Activated T-helper 9 cell treated with anti-CD3 and anti-CD28 coated beads, Interleukin-2, amount 50 U/mL, for 16 hours (primary cell): ENCODE data around the gene SLC35F5.
A peak's percentile ranks its signal among the peaks of the same experiment; 100 is the strongest.
"Not testable (repeated sequence)": the region's sequence is repeated elsewhere in the genome, so short reads cannot be mapped to it uniquely, and the experiment has no call there.

ENCODE experiments used
- DNase-seq: peaks from one replicate; pipeline ENCODE4 v3.0.0-alpha.2; 2020; ENCODE audit warnings: low read depth

The SLC35F5 gene

DNA sequence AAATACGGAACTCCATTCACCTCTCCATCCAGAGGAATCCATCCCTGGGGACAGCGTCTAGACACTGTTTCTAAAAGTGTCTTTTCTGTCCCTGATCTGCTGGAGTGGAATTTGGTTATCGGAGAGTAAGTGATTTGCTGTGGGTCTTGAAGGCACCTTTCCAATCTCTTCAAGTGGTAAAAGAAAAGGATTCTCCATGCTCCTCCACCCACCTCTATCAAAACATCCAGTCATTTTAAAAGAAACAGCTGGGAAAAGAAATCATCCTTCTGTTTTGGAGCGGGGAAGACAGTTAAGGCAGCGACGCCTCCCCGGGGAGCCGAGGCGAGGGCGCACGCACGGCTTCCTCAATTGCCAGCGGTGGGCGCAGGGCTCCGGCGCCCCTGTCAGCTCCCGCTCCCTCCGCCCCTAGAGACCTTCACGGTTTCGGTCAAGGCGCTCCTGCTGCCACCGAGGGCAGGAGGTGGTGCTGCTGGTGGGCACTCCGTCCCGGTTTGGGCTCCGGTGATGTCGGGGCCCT, 547 bp downstream of the SLC35F5 start:
- DNase-seq: peak; percentile 22

DNA sequence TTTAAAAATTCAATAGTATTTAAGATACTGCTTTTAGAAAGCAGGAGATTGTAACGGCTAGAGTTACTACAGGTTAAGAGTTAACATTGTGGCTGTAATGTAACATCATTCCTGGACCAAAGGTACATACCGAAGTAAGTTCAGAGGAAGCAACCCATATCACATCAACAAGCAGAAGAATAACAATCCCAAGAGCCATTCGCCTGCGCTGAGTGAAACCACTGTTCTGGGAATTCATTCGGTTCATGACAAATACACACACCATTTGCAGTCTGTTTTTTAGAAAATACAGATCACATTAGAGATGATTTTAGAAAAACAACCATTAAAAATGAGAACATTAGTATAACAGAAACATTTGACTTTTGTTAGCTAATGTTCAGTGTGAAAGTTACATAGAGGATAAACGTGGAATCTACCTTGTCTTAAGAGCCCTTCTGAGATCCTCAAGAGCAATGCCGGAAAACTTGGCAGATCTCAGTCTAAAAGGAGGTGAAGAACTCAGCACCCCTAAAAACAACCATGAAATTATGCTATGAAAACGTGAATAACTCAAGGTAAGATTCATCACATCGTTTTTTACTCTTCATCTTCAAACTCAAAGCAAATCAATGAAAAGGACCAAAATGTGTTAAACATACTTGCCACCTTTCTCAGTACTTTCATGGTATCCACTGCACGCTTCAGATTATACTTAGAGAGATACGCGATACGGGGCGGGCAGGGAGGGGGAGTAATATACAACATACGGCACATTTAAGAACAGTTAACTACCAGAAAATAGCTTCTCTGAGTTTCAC, 1.2 kb downstream of the SLC35F5 start:
- no peak for DNase-seq

DNA sequence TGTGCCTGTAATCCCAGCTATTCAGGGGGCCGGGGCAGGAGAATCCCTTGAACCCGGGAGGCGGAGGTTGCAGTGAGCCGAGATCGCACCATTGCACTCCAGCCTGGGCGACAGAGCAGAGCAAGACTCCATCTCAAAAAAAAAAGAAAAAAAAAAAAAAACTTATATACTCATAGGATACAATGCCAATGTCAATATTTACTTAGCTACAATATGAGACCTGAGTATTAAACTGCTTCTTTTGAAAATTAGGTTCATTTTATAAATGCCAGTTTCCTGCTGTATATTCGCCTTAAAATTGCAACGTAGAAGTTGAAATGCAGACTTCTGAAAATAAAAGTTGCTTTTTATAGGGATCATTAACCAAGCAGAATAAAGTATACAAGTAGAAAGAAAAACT, 2.3 kb downstream of the SLC35F5 start:
- no peak for DNase-seq

DNA sequence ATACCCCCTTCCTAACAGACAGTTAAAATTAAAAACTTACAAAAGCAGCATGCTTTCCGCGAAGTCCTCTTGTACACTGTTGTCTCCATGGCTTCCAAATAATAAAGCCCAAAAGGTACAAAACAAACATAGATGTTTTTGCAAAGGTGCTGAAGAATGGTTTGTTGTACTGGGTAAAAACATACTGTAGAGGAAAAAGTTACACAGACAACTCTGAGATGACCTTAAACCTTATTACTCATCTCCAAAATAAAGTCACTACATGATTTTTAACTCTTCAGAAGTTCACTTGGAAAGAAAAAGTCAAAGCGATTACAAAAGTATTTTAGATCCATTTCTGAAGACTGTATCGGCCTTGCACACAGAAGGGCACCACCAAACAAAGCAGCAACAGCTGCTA, 6.1 kb downstream of the SLC35F5 start:
- DNase-seq: no peak

DNA sequence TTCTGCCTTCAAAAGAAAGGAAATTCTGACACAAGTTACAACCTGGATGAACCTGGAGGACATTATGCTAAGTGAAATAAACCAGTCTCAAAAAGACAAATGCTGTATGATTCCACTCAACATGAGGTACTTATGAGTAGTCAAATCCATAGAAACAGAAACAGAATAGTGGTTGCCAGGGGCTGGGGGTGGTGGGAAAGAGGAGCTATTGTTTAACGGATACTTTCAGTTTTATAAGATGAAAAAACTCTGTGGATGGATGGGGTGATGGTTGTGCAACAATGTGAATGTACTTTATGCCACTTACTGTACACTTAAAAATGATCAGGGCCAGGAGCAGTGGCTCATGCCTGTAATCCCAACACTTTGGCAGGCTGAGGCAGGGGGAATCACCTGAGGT, 15.4 kb downstream of the SLC35F5 start:
- no peak for DNase-seq

DNA sequence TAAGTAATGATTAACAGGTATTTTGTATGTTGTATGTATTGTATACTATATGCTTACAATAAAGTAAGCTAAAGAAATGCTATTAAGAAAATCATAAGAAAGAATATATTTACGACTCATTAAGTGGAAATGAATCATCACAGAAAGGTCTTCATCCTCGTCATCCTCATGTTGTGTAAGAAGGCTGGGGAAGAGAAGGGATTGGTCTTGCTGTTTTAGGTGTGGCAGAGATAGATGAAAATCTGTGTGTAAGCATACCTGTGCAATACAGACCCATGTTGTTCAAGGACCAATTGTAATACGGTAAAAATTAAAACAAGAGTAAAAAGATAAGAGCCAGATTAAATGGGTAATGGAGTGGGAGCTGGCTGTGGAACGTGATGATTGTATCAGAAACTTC, 16.6 kb downstream of the SLC35F5 start:
- DNase-seq: no peak

DNA sequence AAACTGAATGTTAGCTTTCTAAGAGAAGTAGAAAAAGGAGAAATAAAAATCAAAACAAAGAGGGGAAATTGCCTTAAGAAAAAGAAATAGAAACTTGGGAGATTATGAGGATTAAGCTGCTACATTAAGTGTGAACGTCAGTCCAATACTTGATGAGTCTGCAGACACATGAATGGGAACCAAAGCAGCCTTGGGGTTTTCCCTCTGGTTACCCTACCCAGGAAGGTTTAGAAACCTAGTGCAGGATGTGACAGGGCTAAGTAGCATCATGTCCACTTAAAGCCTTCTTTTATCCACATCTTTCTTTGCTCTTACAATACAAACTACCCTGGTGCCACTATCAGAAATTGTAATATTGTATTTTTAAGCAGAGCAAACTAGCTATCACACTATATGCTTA, 22.3 kb downstream of the SLC35F5 start:
- no peak for DNase-seq

DNA sequence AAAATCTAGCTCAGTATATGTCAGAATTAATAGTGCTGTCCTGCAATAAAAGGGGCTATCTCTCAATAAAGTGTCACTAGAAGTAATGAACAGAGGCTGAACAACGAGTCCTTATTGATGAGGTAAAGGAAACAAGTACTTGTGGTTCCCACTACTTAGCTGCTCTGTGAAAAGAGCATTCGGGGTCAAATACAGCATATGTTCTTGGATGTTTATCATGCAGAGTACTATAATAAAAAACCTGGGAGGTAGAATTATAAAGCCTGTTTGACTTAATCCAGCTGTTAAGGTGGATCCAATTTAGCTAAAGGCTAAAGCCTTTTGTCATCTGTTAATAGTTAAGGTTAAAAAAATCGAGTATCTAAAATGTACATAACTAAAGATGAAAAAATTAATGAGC, 32.4 kb downstream of the SLC35F5 start:
- DNase-seq: no peak

DNA sequence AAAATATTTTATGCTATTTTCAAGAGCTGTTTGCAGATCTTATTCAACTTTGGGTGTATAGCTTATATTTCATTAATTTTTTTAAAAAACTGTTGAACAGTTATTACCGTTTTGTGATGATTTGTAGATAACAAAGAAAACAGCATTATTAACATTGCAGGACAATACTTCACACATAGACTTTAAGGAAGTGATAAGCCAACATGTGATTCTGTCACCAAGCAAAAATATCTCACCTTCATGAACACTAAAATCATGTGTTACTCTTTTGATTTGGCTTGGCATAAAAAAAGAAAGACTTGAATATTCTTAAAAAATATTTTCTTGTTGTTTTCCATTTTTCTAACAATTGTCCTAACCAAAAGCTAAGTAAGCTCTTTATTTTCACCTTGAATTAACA, 33.0 kb downstream of the SLC35F5 start:
- no peak for DNase-seq

DNA sequence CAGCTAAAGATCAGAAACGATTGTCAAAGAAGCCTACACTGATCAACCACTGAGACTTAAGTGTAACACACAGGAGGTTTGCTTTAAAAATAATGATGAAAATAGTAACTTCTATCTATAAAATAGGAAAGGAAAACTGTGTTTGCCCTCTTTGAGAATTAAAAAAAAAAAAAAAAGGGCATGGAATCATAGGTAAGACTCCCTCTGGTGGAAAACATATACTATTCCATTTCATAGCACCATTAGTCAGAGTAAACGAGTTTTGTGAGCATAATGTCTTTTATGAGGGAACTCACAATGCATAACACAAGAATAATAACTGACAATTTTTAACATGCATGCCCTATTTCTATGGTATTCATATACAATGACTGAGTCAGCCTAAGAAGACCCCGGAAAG, 36.3 kb downstream of the SLC35F5 start:
- DNase-seq: no peak

DNA sequence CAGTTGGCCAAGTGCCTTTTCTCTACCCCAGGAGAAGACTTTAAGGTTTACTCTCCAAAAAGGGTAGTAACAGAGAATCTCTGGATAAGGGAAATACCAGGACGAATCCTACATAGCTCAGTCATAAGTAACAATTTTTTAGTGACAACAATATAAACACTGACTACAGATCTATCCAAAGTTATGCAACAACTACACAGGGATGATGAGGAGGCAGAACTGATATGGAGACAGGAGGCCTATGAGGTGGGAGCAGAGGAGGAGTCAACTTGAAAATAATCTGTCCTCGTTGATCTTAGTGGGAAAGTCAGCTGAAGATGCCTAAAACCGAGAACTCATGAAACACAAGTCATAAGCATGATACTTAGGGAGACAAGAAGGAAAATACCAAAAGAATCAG, 40.2 kb downstream of the SLC35F5 start:
- no peak for DNase-seq

DNA sequence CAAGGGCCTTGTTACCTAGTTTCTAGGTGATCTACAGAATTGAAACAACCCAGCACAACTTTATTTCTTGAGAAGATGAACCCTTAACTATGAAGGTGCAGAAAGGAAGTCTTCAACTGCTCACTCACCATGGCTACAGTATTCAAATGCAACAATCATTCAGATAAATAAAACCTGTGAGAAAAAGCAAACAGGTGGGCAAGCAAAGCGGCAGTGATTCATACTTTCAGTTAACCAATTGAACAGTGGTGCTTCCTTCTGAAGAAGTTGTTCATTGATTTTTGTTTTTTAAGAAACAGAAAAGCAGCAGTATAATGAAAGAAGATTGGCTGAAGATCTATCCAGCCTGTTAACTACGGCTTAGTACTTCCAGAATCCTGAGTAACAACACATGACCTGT, 43.5 kb downstream of the SLC35F5 start:
- DNase-seq: no peak

DNA sequence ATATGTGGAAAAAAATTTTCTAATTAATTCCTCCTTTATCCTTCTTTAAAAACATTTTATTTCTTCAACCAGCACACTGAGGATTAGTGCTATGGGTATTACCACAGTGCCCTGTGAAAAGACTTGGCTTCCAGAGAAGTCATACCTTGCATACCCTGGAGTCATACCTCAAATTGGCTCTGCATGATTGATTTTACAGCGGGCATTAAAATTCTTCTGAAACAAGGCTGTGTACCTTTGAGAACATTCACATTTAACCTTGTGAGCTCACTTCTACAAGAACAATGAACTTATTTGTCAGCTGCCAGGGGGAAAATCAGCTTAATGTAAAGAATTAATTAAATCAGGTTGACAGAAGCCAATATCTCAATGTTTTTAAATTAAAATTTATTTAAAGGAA, 44.6 kb downstream of the SLC35F5 start:
- no peak for DNase-seq

DNA sequence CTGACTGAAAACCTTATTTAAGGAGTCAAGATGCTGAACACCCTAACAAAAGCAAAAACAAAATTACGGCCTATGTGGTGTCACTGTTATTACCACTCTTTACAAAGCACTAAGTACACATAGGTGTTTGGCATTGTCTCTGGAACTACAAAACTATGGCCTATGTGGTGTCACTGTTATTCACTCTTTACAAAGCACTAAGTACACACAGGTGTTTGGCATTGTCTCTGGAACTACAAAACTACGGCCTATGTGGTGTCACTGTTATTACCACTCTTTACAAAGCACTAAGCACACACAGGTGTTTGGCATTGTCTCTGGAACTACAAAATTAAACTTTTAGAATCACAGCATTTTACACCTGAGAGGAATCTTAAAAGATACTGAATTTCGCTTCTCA, 47.4 kb downstream of the SLC35F5 start:
- no peak for DNase-seq

DNA sequence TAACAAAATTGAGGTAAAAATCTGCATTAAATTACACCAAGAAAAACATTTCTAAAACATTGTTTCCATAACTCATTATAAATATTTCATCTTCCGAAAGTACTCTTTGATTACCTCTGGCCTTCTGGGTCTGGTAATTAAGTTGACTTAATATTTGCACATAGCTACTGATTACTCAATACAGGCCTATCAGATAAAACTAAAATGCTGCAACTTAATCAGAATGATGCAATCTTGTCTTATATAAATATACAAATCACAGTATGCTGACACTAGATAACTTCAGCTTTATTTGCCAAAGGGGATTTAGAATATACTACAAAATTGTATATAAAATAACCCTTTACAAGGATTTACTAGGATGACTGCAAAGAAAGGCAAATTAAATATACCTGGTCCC, 49.3 kb downstream of the SLC35F5 start:
- DNase-seq: no peak

DNA sequence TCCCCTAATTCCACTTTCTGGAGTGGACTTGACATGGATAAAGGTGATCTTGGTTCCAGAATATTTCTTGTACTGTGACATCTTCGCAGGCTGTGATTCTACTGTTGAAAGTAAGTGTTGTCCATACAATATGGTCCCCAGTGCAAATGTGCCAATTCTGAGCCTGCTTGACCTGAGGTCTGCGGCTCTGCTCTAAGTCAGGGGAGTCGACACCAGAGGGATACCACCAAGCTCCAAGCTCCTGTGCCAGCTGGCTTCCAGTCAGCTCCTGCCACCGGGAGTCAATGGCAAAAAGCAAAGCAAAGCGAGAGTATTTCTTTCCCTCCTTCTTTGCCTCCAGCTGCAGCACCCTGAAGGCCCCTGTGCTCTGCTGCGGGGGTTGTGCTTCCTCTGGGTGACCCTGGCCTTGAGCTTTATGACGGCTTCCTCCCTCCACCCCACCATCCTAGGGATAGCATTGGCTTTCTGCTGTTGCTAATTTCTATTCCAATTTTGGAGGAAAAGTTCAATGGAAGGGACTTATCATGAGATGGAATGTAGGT, 50.4 kb downstream of the SLC35F5 start:
- no peak for DNase-seq

DNA sequence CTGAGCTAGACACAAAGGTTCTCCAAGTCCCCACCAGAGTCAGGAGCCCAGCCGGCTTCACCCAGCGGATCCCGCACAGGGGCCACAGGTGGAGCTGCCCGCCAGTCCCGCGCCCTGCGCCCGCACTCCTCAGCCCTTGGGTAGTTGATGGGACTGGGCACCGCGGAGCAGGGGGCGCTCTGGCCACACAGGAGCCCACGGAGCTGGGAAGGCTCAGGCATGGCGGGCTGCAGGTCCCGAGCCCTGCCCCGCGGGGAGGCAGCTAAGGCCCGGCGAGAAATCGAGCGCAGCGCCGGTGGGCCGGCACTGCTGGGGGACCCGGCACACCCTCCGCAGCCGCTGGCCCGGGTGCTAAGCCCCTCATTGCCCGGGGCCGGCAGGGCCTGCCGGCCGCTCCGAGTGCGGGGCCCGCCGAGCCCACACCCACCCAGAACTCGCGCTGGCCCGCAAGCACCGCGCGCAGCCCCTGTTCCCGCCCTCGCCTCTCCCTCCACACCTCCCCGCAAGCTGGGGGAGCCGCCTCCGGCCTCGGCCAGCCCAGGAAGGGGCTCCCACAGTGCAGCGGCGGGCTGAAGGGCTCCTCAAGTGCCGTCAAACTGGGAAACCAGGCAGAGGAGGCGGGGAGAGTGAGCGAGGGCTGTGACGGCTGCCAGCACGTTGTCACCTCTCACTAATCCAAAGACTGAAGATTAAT, 52.0 kb downstream of the SLC35F5 start:
- not testable (repeated sequence) for DNase-seq

DNA sequence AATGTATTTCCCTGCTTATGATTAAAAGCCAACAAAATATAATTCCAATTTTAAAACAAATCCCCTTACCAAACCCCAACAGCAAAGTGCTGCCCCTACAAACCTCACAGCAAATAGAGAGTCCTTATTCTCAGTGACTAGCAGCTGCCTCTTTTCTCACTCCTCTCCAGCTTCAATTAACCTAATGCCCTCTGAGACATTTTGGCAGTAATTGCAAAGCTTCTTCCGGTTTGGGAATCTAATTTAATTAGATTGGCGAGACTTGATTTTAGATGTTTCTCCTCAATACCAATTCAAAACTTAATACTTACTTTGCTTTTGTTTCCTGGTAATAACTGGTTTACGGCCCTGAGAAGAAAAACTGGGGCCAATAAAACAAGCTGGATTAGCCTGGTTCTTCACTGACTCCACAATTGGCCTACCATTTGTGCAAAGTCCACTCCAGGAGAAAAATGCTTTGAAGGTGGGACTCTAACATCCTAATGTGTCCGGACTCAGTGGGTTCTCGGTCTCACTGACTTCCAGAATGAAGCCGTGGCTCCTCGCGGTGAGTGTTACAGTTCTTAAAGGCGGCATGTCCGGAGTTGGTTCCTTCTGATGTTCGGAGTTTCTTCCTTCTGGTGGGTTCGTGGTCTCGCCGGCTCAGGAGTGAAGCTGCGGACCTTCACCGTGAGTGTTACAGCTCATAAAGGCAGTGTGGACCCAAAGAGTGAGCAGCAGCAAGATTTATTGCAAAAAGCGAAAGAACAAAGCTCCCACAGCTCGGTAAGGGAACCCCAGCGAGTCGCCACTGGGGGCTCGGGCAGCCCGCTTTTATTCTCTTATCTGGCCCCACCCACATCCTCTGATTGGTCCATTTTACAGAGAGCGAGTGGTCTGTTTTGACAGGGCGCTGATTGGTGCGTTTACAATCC, 52.8 kb downstream of the SLC35F5 start:
- DNase-seq: no peak

DNA sequence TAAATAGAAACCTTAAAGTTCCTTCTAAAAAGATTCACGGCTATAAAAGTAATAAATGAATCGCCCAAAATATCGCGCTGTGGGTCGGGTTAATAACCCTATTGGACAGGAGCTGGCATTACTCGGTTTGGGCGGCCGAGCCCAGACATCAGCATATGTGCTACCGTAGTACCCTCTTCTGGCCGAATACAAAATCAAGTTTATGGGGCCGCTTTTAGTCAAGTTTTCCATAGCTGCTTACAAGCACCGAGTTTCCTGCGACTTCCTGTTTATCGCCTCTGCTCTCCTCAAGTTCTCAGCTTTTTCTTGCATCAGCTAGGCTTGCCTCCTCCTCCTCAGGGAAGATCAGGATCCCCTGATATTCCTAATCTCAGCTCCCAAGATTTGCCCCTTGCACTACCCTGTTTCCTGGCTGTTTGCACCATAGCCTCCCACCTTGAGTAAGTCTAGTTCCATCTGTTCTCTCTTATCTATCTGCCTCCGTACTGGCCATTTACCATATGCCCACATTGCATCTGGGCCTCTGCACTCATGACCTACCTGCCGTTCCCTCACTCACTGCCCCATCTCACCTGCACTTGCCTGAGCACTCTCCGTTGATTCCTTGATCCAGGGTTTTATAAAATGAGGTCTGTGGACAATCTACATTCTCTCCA, 56.1 kb downstream of the SLC35F5 start:
- peak; percentile 17 for DNase-seq

DNA sequence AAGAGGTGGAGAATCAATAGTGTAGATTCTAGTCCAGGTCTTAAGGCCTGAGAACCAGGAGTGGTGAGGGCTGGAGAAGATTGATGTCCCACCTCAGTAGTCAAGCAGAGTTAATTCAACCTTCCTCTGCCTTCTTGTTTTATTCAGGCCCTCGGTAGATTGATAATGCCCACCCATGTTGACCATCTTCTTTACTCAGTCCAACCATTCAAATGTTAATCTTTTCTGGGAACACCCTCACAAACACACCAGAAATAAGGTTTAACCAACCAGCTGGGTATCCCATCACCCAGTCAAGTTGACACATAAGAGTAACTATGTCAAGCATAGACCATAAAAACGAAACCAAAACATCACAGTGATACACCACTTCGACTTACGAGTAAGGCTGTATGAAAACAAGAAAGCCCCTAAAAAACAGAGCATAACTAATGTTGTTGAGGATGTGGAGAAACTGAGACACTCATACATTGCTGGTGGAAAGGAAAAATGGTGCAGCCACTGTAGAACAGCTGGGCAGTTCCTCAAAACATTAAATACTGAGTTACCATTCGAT, 57.5 kb downstream of the SLC35F5 start:
- no peak for DNase-seq

DNA sequence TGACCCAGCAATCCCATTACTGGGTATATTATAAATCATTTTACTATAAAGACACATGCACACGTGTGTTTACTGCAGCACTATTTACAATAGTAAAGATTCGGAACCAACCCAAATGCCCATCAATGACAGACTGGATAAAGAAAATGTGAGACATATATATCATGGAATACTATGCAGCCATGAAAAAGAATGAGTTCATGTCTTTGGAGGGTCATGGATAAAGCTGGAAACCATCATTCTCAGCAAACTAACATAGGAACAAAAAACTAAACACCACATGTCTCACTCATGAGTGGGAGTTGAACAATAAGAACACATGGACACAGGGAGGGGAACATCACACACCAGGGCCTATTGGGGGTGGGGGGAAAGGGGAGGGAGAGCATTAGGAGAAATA, 58.2 kb downstream of the SLC35F5 start:
- not testable (repeated sequence) for DNase-seq
